ENCODE results near the gene CCDC61. TPM values are rescaled to one million over a fixed set of nuclear protein-coding genes. Genes with fewer than 3 reads are reported as not detected.

The CCDC61 gene
- total RNA-seq, 1 experiment from 2014 or later: 16.9 TPM

DNA sequence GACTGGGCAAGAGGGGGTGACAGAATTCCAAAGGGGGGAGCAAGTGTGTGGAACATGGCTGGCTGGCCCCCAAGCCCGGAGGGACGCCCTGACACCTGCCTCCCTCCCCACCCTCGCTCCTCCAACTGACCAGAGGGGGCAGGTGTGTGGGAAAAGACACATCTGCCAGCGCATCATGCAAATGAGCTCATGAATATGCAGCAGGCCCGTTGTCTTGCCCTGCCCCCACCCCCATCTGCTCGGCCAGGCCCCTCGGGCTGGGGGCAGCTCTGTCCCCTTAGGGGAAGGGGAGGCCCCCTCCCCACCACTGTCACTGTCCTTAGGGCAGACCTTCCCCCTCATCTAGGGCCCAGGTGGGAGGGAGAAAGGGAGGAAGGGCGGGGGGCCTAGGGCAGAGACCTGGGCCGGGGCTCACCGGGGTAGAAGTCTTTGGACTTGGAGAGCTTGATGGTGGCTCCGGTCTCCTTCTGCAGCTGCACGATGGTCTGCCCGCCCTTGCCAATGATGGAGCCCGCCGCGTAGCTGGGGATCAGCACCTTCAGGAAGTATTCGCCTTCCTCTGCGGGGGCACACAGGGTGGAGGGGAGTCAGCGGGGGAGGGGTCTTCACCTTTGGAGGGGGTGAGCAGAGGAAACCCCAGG is 34.6 kb upstream of the CCDC61 start:
- DNase-seq: peak; percentile 87
- no peak overlapping the region for H3K14ac ChIP-seq (ENCODE audit: insufficient read depth, low read length)
- Mint-ChIP-seq H3K36me3 (ENCODE audit: insufficient read depth in 1 of 3, low read depth in 3 of 3) (peaks cover 6 to 26% (median 7%) of the 10 kb centered on the region in 3 experiments; a peak in 6 of 7 replicates), H3K4me1 (peaks cover 11 to 21% of the 10 kb centered on the region in 2 experiments), H3K27me3 (ENCODE audit: low read depth) (peaks cover 50% of the 10 kb centered on the region), H3K4me3 (peak overlapping the region; percentile 38 to 67), H3K9me3 (no peaks in the 10 kb centered on the region), H3K27ac (peak overlapping the region in 1 of 3 experiments; percentile 36; a peak in 2 of 7 replicates)
- H3K23ac ChIP-seq (ENCODE audit: insufficient read length, low read depth, low read length): no peak overlapping the region
- no peak overlapping the region for H2BK120ac ChIP-seq (ENCODE audit: low read depth, low read length, poor library complexity, severe bottlenecking)
- no peaks in the 10 kb centered on the region for H3K4me1 ChIP-seq (ENCODE audit: insufficient read depth, low read length)
- no peak overlapping the region for H3K18ac ChIP-seq (ENCODE audit: insufficient read length, low read depth, low read length)
- peak; percentile 61 for TF ChIP-seq CTCF (conservative IDR thresholded peaks at IDR 0.05)
- no peak overlapping the region for H4K91ac ChIP-seq (ENCODE audit: insufficient read length, low read depth, low read length)
- H2AK5ac ChIP-seq (ENCODE audit: insufficient read length, low read length): no peak overlapping the region
- H3K27ac ChIP-seq (ENCODE audit: insufficient read length, low read depth, low read length): no peak overlapping the region
- no peak overlapping the region for H2BK20ac ChIP-seq (ENCODE audit: low read depth, low read length, poor library complexity, severe bottlenecking)
- H3K9ac ChIP-seq (ENCODE audit: extremely low read depth, insufficient read length, low read length): no peak overlapping the region
- no peak overlapping the region for H3K4me2 ChIP-seq (ENCODE audit: insufficient read depth, insufficient read length, low read length)
- H3K79me1 ChIP-seq (ENCODE audit: insufficient read depth, low read depth, low read length, poor library complexity, severe bottlenecking): no peaks in the 10 kb centered on the region
- no peaks in the 10 kb centered on the region for H3K27me3 ChIP-seq (ENCODE audit: insufficient read depth, low read length)
- H4K5ac ChIP-seq (ENCODE audit: insufficient read length, low read depth, low read length): no peak overlapping the region
- no peak overlapping the region for H2BK15ac ChIP-seq (ENCODE audit: low read depth, low read length)
- H3K23me2 ChIP-seq (ENCODE audit: insufficient read length, low read depth, low read length, poor library complexity, severe bottlenecking): peaks cover 2% of the 10 kb centered on the region
- no CpG with 5 or more reads among the region's 19 CpGs for WGBS (ENCODE audit: extremely low coverage, insufficient read length, low lambda C conversion rate)
- H3K79me2 ChIP-seq (ENCODE audit: insufficient read depth, low read length): no peaks in the 10 kb centered on the region
- no peak overlapping the region for H2BK12ac ChIP-seq (ENCODE audit: insufficient read length, low read depth, low read length)
- no peak overlapping the region for H2AFZ ChIP-seq (ENCODE audit: low read length)
- no peak overlapping the region for H3T11ph ChIP-seq (ENCODE audit: low read length)
- no peak overlapping the region for H3K56ac ChIP-seq (ENCODE audit: insufficient read length, low read depth, low read length)
- H4K8ac ChIP-seq (replicated peaks; ENCODE audit: insufficient read length, low read depth, low read length): no peak overlapping the region
- peaks cover 3% of the 10 kb centered on the region for H4K20me1 ChIP-seq (ENCODE audit: control insufficient read depth, insufficient read depth, insufficient read length)
- no peak overlapping the region for H2BK5ac ChIP-seq (ENCODE audit: insufficient read length, low read length)
- no peaks in the 10 kb centered on the region for H3K9me3 ChIP-seq (ENCODE audit: control insufficient read depth, low read depth, low read length)
- H3K4ac ChIP-seq (ENCODE audit: low read depth, low read length): no peak overlapping the region
